Activated naive CD8-positive, alpha-beta T cell (primary cell): ENCODE data around the gene HOXD10.

Source experiments
- H3K27ac Mint-ChIP-seq: one replicate; pipeline ENCODE4 v1.8.0; 2021; ENCODE audit warnings: mixed read lengths
- H3K27me3 Mint-ChIP-seq: one replicate; pipeline ENCODE4 v1.8.0; 2021; ENCODE audit warnings: mixed read lengths
- H3K36me3 Mint-ChIP-seq: one replicate; pipeline ENCODE4 v1.8.0; 2021; ENCODE audit warnings: mixed read lengths
- H3K4me1 Mint-ChIP-seq: one replicate; pipeline ENCODE4 v1.8.0; 2021; ENCODE audit warnings: low read depth, mixed read lengths
- H3K4me3 Mint-ChIP-seq: one replicate; pipeline ENCODE4 v1.8.0; 2021; ENCODE audit warnings: mild to moderate bottlenecking, mixed read lengths
- H3K9me3 Mint-ChIP-seq: one replicate; pipeline ENCODE4 v1.8.0; 2021; ENCODE audit warnings: low read depth, mixed read lengths

Gene HOXD10

DNA sequence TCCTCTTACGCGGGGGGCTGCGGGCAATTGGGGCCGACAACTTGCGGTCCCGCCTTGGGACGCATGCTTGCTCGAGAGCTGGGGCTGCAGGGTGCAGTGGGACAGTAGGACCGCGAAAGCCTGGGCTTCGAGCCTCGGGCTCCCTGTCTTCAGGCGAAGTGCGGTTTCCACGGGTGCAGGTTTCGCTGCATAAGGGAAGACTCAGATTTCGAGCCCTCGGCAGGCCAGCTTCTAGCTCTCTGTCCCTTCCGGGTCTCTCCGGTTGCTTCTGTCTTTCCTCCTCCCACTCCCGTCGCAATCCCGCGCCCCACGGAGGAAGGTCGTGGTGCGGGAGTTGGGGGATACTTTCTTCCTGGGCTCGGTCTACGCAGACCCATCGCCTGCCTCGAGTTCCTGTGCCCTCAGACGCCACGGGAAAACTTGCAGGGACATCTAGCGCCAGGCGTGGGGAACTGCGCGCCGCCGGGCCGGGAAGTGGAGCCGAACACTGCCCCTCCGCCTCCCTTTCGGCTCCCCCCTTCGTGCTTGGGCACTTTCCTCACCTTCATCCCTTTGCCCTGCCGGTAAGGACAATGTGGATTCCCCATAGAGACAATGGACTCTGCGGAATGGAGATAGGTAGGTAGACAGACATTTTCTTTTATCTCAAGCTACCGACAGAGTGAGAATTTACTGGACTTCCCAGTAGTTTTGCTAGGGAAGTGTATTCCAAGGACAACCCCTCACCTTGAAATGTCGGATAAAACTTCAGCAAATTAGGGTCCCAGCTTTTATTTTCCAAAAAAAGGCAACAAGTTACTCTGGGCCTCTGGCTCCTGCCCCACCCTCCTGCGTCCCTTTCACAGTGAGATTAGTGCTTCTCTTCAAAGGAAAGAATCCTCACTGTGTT, 28.3 kb upstream of the HOXD10 start:
- peaks cover 25% of the 10 kb centered on the region for H3K4me1 Mint-ChIP-seq
- H3K27ac Mint-ChIP-seq, result no peak overlapping the region
- peak overlapping the region; percentile 60 for H3K4me3 Mint-ChIP-seq
- H3K36me3 Mint-ChIP-seq, result peaks cover 5% of the 10 kb centered on the region
- peaks cover 57% of the 10 kb centered on the region for H3K27me3 Mint-ChIP-seq
- no peaks in the 10 kb centered on the region for H3K9me3 Mint-ChIP-seq

DNA sequence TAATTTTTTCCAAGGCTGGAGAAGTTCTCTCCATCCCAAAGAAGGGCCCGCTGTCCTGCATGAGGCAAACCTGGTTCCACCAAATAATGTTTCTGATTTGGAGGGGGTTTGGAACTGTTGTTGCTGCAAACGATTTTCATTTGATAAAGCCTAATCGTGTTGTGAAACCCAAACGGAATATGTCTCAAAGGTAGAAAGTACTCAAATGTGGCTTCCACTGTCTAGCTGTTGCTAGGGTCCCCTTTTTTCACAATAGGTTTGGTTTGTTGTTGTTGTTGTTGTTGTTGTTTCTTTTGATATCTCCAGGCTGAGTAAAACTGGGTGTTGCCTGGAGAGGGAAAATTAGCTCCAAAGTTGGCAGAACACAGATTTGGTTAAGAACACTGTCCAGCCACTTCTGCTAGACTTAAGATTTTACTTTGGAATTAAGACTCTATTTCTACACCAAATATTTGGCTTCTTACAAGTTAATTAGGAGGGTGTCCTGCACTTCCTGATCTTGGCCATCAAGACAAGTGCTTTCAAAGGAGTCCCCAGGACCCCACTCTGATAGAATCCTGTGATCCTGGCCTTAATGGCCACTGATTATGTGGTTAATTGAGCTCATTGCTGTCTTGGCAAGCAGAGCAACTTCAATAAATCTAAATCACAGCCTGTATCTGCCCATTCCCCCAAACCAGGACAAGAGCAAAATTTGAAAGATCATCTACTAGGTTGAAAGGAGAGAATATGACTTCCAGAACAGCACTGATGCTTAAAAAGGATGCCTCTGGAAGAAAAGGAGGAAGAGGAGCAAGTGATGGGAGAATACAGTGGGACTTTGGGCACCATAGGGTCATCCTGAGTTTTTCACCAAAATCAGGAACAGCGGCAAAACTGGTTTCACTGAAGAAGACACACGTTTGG, 27.4 kb upstream of the HOXD10 start:
- peaks cover 9% of the 10 kb centered on the region for H3K36me3 Mint-ChIP-seq
- no peak overlapping the region for H3K4me3 Mint-ChIP-seq
- H3K27me3 Mint-ChIP-seq, result peaks cover 59% of the 10 kb centered on the region
- H3K27ac Mint-ChIP-seq, result no peak overlapping the region
- peaks cover 34% of the 10 kb centered on the region for H3K4me1 Mint-ChIP-seq
- H3K9me3 Mint-ChIP-seq, result peaks cover 4% of the 10 kb centered on the region

DNA sequence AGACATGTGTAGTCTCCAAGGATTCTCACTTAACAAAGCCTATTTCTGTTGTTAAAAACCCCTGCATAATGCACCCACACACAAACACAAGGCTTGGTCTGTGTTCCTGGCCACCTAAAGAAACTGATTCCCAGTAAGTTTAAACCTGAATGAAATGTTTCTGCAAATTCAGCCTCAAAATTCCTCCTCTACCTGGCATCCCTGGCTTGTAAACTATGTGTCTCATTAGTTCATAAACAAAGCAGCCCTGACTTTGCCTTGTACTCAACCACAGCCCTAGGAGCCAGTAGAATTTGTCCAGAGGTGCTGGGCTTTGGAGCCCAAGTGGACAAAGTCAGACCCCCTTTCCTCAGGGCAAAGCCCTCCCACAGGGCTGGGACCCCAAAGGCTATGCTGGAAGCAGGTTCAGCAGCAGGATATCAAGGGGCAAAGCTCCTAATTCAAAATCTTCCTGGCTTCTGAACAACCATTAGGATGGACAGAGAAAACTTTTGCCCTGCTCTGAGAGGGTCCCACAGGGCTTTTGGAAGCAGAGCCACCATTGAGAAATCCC, 26.7 kb upstream of the HOXD10 start:
- Mint-ChIP-seq H3K4me3 (no peak overlapping the region), H3K9me3 (peaks cover 4% of the 10 kb centered on the region), H3K27me3 (peaks cover 61% of the 10 kb centered on the region), H3K4me1 (peaks cover 34% of the 10 kb centered on the region), H3K36me3 (peaks cover 9% of the 10 kb centered on the region), H3K27ac (no peak overlapping the region)

DNA sequence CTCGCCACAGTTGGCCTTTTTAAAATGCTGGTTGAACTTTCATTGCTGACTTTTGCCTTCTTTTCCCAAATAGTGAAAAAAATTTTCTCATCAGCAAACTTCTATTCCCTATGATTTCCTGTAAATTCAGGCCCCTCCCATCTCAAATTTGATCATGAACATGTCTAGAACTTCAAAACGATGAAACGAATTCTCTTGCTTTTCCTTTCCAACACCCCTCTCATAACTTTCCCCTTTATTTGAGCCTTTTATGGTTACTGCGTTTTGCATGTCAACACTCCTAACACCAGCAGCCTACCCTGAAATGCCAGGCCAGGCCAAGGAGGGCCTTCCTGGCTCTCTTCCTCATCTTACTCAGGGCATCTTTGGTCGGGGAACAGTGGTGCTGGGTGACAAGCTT, 25.7 kb upstream of the HOXD10 start:
- Mint-ChIP-seq H3K27ac (no peak overlapping the region), H3K4me1 (peaks cover 34% of the 10 kb centered on the region), H3K27me3 (peaks cover 68% of the 10 kb centered on the region), H3K36me3 (peaks cover 9% of the 10 kb centered on the region), H3K9me3 (peaks cover 4% of the 10 kb centered on the region), H3K4me3 (peak overlapping the region; percentile 0)

DNA sequence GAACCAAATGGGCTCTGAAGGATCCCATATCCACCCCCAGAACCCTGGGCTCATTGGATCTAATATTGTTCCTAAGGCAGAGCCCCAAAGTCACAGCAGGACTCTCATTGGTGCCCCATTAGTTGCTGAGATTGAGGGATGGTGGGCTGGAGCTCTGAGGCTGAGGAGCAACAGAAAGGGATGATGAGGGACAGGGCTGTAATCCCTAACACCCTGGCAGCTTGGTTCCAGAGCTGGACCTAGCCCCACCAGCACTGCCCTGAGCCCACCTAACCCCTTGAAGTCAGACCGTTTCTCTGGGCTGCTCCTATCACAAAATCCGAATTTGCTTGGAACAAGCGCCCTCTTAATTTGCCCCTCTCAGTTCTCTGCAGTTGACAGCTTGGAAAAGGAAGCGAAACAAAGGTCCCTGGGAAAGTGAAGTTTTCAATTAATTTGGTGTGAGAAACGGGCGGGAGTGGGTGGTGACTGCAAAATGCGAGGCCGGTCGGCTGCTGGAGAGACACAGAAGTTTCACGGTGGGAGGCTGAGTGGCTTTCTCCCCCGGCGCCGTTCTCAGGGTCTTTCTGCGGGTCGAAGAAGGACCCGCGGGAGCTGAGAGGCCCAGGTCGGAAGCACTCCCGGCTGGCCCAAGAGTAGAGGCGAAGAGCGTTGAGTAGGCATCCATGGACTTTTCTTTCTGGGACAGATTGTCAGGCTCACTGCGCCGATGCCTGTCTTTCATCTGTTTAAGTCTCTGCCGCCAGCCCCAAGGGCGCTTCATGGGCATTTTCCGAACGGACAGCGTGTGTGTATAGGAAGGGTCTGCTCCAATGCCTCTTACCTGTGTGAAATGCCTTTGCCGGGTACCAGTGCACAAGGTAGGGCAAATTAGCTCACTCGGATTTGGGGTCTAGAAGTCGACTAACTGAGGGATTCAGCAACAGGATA, 25.0 kb upstream of the HOXD10 start:
- Mint-ChIP-seq H3K4me1 (peaks cover 34% of the 10 kb centered on the region), H3K27me3 (peaks cover 71% of the 10 kb centered on the region), H3K27ac (no peak overlapping the region), H3K9me3 (peaks cover 4% of the 10 kb centered on the region), H3K4me3 (peak overlapping the region; percentile 70), H3K36me3 (peaks cover 9% of the 10 kb centered on the region)

DNA sequence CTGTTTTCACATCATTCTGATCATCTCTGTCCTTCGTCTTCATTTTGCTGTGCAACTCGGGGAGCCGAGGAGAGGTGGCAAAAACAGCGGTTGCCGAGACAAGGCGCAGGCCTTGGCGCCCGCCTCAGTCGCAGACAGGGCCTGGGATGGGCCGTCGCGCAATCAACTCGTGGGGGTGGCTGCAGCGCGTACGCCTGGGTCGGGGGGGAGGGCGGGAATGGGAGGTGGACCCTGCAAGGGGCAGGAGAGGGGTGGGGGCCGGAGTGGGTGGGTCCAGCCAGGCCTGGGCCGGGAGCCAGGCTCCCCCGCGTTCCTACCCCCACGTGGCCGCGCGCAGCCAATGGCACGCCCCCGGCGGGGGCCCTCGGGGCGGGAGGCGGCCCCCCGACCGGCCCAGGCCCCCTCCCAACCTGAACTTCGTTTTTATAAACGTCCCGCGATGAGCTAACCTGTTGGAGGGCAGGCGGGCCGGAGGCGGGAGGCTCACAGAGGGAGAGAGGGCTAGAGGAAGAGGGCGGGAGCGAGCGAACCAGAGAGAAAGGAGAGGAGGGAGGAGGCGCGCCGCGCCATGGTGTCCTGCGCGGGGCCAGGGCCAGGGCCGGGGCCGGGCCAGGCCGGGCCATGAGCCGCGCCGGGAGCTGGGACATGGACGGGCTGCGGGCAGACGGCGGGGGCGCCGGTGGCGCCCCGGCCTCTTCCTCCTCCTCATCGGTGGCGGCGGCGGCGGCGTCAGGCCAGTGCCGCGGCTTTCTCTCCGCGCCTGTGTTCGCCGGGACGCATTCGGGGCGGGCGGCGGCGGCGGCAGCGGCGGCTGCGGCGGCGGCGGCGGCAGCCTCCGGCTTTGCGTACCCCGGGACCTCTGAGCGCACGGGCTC, 24.1 kb upstream of the HOXD10 start, which contains the start of gene HOXD13:
Gene HOXD13, plus strand, starts transcription at position 452 of the 875 bp plus-strand sequence. Its CDS starts 170 bp downstream, at position 622.
- peaks cover 4% of the 10 kb centered on the region for H3K36me3 Mint-ChIP-seq
- peaks cover 70% of the 10 kb centered on the region for H3K27me3 Mint-ChIP-seq
- H3K27ac Mint-ChIP-seq, result no peak within 1 kb of the TSS
- H3K9me3 Mint-ChIP-seq, result peaks cover 4% of the 10 kb centered on the region
- peaks cover 38% of the 10 kb centered on the region for H3K4me1 Mint-ChIP-seq
- H3K4me3 Mint-ChIP-seq, result peak within 1 kb of the TSS; percentile 70

DNA sequence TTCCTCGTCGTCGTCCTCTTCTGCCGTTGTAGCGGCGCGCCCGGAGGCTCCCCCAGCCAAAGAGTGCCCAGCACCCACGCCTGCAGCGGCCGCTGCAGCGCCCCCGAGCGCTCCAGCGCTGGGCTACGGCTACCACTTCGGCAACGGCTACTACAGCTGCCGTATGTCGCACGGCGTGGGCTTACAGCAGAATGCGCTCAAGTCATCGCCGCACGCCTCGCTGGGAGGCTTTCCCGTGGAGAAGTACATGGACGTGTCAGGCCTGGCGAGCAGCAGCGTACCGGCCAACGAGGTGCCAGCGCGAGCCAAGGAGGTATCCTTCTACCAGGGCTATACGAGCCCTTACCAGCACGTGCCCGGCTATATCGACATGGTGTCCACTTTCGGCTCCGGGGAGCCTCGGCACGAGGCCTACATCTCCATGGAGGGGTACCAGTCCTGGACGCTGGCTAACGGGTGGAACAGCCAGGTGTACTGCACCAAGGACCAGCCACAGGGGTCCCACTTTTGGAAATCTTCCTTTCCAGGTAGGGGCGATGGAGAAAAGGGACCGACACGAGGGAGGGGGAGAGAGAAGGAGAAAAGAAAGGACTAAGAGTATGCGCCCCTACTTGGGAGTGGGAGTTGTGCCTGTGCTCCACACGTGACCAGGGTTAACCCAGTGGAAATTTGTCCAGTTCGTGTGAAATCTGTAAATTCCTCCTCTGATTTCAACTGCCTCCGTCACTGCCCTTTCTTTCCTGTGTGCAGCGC, 23.3 kb upstream of the HOXD10 start:
- Mint-ChIP-seq H3K36me3 (peaks cover 4% of the 10 kb centered on the region), H3K9me3 (peaks cover 4% of the 10 kb centered on the region), H3K27ac (peak overlapping the region; percentile 66), H3K4me3 (peak overlapping the region; percentile 64), H3K4me1 (peaks cover 40% of the 10 kb centered on the region), H3K27me3 (peaks cover 70% of the 10 kb centered on the region)

DNA sequence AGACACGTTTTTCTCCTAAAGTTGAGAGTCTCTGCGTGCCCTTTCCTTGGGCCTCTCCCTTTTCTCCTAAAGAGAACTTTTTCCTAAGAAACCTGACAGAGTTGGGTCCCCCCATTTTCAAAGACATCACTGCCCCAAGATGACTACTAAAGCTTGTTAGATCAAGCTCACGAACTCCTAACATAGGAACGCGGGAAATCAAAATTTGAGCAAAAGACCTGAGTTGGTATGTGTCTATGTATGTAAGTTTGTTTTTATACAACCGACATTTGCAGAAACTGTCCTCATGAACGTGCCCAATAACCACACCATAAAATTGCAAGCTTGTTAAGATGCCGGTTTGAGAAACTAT, 22.7 kb upstream of the HOXD10 start:
- H3K9me3 Mint-ChIP-seq, result peaks cover 4% of the 10 kb centered on the region
- peaks cover 4% of the 10 kb centered on the region for H3K36me3 Mint-ChIP-seq
- peaks cover 72% of the 10 kb centered on the region for H3K27me3 Mint-ChIP-seq
- peaks cover 37% of the 10 kb centered on the region for H3K4me1 Mint-ChIP-seq
- peak overlapping the region; percentile 64 for H3K4me3 Mint-ChIP-seq
- peak overlapping the region; percentile 66 for H3K27ac Mint-ChIP-seq

DNA sequence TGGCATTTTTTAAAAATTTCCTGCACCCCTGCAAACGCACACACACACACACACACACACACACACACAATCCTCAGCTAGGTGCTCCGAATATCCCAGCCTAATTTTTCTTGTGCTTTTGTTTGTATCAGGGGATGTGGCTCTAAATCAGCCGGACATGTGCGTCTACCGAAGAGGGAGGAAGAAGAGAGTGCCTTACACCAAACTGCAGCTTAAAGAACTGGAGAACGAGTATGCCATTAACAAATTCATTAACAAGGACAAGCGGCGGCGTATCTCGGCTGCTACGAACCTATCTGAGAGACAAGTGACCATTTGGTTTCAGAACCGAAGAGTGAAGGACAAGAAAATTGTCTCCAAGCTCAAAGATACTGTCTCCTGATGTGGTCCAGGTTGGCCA, 22.2 kb upstream of the HOXD10 start:
- Mint-ChIP-seq H3K9me3 (peaks cover 4% of the 10 kb centered on the region), H3K4me3 (no peak overlapping the region), H3K36me3 (peaks cover 4% of the 10 kb centered on the region), H3K27me3 (peaks cover 72% of the 10 kb centered on the region), H3K27ac (no peak overlapping the region), H3K4me1 (peaks cover 37% of the 10 kb centered on the region)

DNA sequence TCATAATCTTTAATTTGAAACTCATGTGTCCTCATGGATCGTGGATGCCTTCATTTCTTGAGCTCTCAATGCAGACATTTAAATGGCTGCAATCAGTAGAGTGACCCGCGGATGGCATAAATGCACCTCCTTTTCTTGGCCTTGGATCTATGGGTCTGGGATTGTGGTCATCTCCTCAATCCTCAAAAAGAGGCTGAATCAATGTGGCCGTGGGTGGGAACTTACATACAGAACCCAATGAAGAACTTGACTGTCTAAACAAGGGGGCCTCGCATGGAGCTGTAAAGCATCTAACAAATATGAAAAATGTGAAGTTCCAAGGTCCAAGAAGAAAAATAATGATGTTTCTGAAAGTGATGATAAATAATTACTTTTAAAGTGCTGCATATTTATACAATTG, 21.2 kb upstream of the HOXD10 start:
- Mint-ChIP-seq H3K4me1 (peaks cover 39% of the 10 kb centered on the region), H3K4me3 (peak overlapping the region; percentile 13)

DNA sequence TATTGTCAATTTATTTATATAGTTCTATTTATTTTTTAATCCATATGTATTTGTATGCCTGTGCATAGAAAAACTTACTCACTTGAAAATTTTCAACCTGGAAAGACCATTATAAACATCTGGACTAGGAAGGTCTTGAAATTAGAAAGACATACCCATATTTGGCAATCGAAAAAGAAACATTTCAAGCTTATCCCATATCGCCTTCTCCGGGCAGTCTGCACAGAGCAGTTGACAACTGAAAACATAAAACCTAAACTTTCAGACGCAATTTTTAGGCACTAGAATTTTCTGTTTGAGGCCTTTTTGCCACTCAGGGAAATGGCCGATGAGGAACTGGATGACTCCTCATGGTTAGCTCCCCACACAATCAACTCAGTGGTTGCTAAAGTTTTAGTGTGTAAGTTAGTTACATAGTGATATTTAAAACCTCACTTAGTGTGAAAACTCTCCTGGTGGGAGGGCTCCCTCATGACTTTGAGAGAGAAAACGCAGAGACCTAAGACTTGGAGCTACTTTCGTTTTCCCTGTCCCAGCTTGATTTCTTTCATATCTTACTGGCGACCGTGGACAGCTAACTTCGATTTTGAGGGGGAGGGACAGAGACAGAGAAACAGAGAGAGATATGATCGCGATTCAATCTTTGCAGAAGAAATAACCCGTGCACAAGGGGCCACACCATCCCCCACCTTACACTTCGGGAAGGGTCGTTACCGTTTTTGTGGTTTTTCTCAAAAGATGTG, 20.2 kb upstream of the HOXD10 start:
- peaks cover 38% of the 10 kb centered on the region for H3K4me1 Mint-ChIP-seq
- peak overlapping the region; percentile 80 for H3K4me3 Mint-ChIP-seq
- H3K27ac Mint-ChIP-seq, result no peak overlapping the region
- H3K27me3 Mint-ChIP-seq, result peaks cover 62% of the 10 kb centered on the region
- H3K9me3 Mint-ChIP-seq, result peaks cover 4% of the 10 kb centered on the region
- peaks cover 4% of the 10 kb centered on the region for H3K36me3 Mint-ChIP-seq

More for the DNA sequence above, 21.2 kb upstream of the HOXD10 start:
- H3K27me3 Mint-ChIP-seq, result peaks cover 66% of the 10 kb centered on the region
- H3K36me3 Mint-ChIP-seq, result peaks cover 4% of the 10 kb centered on the region
- H3K27ac Mint-ChIP-seq, result no peak overlapping the region
- peaks cover 4% of the 10 kb centered on the region for H3K9me3 Mint-ChIP-seq
